Psoas muscle (tissue), 8 donors: Measurements from ENCODE around the gene ANGEL1. TPM values are rescaled to one million over a fixed set of nuclear protein-coding genes. Genes with fewer than 3 reads are reported as not detected.

Experiments
- ATAC-seq, 4 donors: fragments of 200-7000 bp; cut with Tn5 transposase; one replicate each; pipeline ENCODE4 v1.9.1; 2020; ENCODE audit warnings: moderate library complexity in 3 of 4, mild to moderate bottlenecking in 2 of 4
- DNase-seq, 2 donors: peaks; one replicate each; pipeline ENCODE4 v3.0.0-alpha.2; 2020
- H3K27ac ChIP-seq: fragments of 200-600 bp; one replicate; pipeline ENCODE4 v1.8.0; 2022
- H3K27me3 ChIP-seq, 3 donors: fragments of 200-600 bp in 1 of 3; one replicate each; pipeline versions ENCODE4 v1.6.1 to v1.8.0; 2013 to 2022; ENCODE audit warnings: low read length in 2 of 3, mild to moderate bottlenecking in 2 of 3, moderate library complexity in 1 of 3; ENCODE audit not compliant: insufficient read depth in 3 of 3
- H3K36me3 ChIP-seq, 2 donors: fragments of 200-600 bp in 1 of 2; one replicate each; pipeline versions ENCODE4 v1.6.1 to v1.8.0; 2013 to 2022; ENCODE audit warnings: low read depth in 1 of 2, mild to moderate bottlenecking in 1 of 2, moderate library complexity in 1 of 2; ENCODE audit not compliant: insufficient read depth in 1 of 2
- H3K4me1 ChIP-seq: fragments of 200-600 bp; one replicate; pipeline ENCODE4 v1.8.0; 2022
- H3K4me3 ChIP-seq: fragments of 200-600 bp; one replicate; pipeline ENCODE4 v1.8.0; 2022; ENCODE audit warnings: mild to moderate bottlenecking
- H3K9me3 ChIP-seq: fragments of 200-600 bp; one replicate; pipeline ENCODE4 v1.8.0; 2022
- WGBS, 3 donors: extraction: QIAGEN DNeasy Blood & Tissue Kit; methylation state at CpG; one replicate each; pipeline versions ENCODE4 v1.1.6 to v1.1.7; 2013; 5-methylcytosine and 5-hydroxymethylcytosine counted together
- intact Hi-C, 2 donors: fragments of 100-400 bp; cut with DNase I; formaldehyde crosslinking; loops; one replicate each; pipeline versions ENCODE4 v1.11.0 to v1.14.2; 2022
- polyA plus RNA-seq, 3 donors: library from polyadenylated mRNA; stranded (reverse); fragments of 200-250 nt; gene quantifications; one replicate each; pipeline ENCODE4 v1.2.3, GENCODE V29; 2013
- total RNA-seq, 4 donors: library from RNA; stranded (reverse); fragmentation: NEBNext Ultra II Directional in 2 of 4; extraction: Animal tissue kit (Norgen Biotek cat#: 25700) in 2 of 4; gene quantifications; one replicate each; pipeline versions ENCODE4 v1.2.1 to v1.2.4, GENCODE V29; 2021 to 2023
- TF ChIP-seq, protein P1 (sequence below): fragments of 200-600 bp; IDR thresholded peaks from one replicate; pipeline ENCODE4 v1.8.0; 2022; ENCODE audit warnings: antibody characterized with exemption
- donor health status: healthy with polysubstance abuse.
- donor health status: DM: no; HTN: no; CAD: no; lungs with moderate emphysema.
- donor health status: Bipolar disorder and iron deficiency.
- donor health status: healthy.
- donor health status: DM: yes; HTN: yes; CAD: no.
- donor health status: DM: no; HTN: no; CAD: no.
- donor health status: DM: no; HTN: no; CAD: no.
- donor health status: DM: yes; HTN: yes; CAD: no.

Gene ANGEL1
- total and polyA plus RNA-seq, 7 donors = 4.5 to 14.1 (median 10.6) TPM

- 93 to 100% (median 96%) methylated on average over 2 of the region's 2 CpGs for WGBS, 3 donors
- intact Hi-C loops = no loop called here
- H3K27me3 ChIP-seq = no peaks in the 10 kb centered on the region
- no peaks in the 10 kb centered on the region for H3K9me3 ChIP-seq
- H3K4me1 ChIP-seq = no peaks in the 10 kb centered on the region
- ATAC-seq (no peak), DNase-seq (no peak)
- H3K27ac ChIP-seq = no peak within 1 kb of the TSS
- H3K4me3 ChIP-seq = no peak within 1 kb of the TSS
- H3K36me3 ChIP-seq = no peaks in the 10 kb centered on the region
- TF ChIP-seq, protein P1, sequence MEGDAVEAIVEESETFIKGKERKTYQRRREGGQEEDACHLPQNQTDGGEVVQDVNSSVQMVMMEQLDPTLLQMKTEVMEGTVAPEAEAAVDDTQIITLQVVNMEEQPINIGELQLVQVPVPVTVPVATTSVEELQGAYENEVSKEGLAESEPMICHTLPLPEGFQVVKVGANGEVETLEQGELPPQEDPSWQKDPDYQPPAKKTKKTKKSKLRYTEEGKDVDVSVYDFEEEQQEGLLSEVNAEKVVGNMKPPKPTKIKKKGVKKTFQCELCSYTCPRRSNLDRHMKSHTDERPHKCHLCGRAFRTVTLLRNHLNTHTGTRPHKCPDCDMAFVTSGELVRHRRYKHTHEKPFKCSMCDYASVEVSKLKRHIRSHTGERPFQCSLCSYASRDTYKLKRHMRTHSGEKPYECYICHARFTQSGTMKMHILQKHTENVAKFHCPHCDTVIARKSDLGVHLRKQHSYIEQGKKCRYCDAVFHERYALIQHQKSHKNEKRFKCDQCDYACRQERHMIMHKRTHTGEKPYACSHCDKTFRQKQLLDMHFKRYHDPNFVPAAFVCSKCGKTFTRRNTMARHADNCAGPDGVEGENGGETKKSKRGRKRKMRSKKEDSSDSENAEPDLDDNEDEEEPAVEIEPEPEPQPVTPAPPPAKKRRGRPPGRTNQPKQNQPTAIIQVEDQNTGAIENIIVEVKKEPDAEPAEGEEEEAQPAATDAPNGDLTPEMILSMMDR = no peak
Observed at GRCh38 chr14:76826122-76826521, 13.4 kb upstream of the ANGEL1 start, which contains the start of gene LRRC74A. LRRC74A (plus strand) TSS chr14:76826408; CDS start chr14:76826698, 290 bp downstream.

GRCh38 chr14:76820700-76821099 lies 8.0 kb upstream of the ANGEL1 start:
- WGBS, 3 donors = 92 to 94% (median 93%) methylated on average over 2 of the region's 2 CpGs
- TF ChIP-seq, protein P1 = no peak
- Histone ChIP-seq H3K27ac (no peak overlapping the region), H3K4me1 (no peaks in the 10 kb centered on the region), H3K36me3 (no peaks in the 10 kb centered on the region), H3K4me3 (no peak overlapping the region), H3K27me3 (no peaks in the 10 kb centered on the region), H3K9me3 (no peaks in the 10 kb centered on the region)
- intact Hi-C loops = no loop called here
- no peak for ATAC-seq
- DNase-seq = no peak

DNA sequence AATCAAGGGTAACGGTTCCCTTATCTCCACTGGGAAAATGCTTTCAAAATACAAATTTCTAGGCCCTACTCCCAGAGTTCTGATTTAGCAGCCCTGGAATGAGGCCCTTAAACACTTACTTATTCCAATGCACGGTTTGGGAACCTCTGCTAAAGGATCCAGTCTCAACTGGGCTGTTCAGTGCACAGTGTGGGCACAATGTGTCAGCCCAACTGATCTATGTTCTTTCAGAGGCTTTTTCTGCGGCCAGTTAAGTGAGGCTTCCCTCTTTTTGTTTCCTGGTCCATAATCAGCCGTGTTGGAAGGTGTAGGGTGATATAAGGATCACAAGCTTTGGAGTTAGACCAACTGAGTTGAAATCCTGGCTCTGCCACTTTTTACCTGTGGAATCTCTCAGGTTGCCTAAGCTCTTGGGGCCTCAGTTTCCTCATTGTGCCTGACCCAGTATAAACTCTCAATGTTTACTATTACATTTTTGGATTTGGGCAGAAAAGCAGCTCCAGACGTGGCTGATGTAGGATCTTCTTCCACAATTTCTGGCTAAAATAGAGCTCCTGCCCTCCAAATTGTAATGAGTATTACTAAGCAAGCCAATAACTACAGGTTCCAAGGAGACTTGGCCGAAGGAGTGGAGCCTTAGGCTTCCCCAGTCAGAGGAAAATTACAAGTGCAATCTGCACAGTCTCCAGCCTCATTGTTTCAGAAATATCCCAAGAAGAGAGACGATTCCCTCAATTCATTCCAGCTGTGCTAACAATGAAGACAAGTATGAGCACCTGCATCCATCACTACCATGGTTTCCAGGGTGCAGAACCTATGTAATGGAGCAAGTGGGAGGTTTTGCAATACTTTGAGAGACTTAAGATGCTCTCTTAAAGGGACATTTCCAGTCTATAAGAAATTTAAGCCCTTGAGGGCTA lies 2.3 kb upstream of the ANGEL1 start:
- ATAC-seq = no peak
- 52 to 76% (median 64%) methylated on average over 7 of the region's 7 CpGs for WGBS, 3 donors
- no peaks in the 10 kb centered on the region for H3K9me3 ChIP-seq
- TF ChIP-seq, protein P1 = no peak
- no peak overlapping the region for H3K27ac ChIP-seq
- peaks cover 20% of the 10 kb centered on the region for H3K4me1 ChIP-seq
- no peak for DNase-seq
- H3K36me3 ChIP-seq = no peaks in the 10 kb centered on the region
- no peak overlapping the region for H3K4me3 ChIP-seq
- intact Hi-C loops = no loop called here
- no peaks in the 10 kb centered on the region for H3K27me3 ChIP-seq

- Histone ChIP-seq H3K4me1 (peaks cover 22% of the 10 kb centered on the region), H3K9me3 (no peaks in the 10 kb centered on the region), H3K27me3 (no peaks in the 10 kb centered on the region), H3K36me3 (peaks cover 3 to 23% of the 10 kb centered on the region in 2 donors), H3K27ac (peak overlapping the region; percentile 92), H3K4me3 (peak overlapping the region; percentile 97)
- intact Hi-C loops = no loop called here
- peak; percentile 5 to 36 (median 20) for ATAC-seq
- WGBS, 3 donors = 0 to 1% (median 1%) methylated on average over 20 of the region's 20 CpGs
- TF ChIP-seq, protein P1 = no peak
- no peak for DNase-seq
Observed at GRCh38 chr14:76812093-76812421, 625 bp downstream of the ANGEL1 start.
